Upper lobe of left lung (tissue), 6 donors: ENCODE measurements around the gene ENGASE. TPM values are rescaled to one million over a fixed set of nuclear protein-coding genes. Genes with fewer than 3 reads are reported as not detected.

ENCODE experiments used
- ATAC-seq, 2 donors: fragments of 200-7000 bp; cut with Tn5 transposase; one replicate each; pipeline ENCODE4 v1.9.1; 2022; ENCODE audit warnings: mild to moderate bottlenecking in 2 of 2, moderate library complexity in 2 of 2; ENCODE audit not compliant: low FRiP score in 2 of 2
- DNase-seq, 2 donors: peaks; one replicate each; pipeline ENCODE4 v3.0.0-alpha.2; 2019 to 2020
- H3K27ac ChIP-seq, 4 donors: fragments of 200-600 bp; sonication (generic); one replicate each; pipeline ENCODE4 v1.5.1; 2016 to 2019
- H3K27me3 ChIP-seq, 4 donors: fragments of 200-600 bp; sonication (generic); one replicate each; pipeline ENCODE4 v1.5.1; 2017 to 2019
- H3K36me3 ChIP-seq, 4 donors: fragments of 200-600 bp; sonication (generic); one replicate each; pipeline ENCODE4 v1.5.1; 2016 to 2019
- H3K4me1 ChIP-seq, 4 donors: fragments of 200-600 bp; sonication (generic); one replicate each; pipeline ENCODE4 v1.5.1; 2018 to 2019
- H3K4me3 ChIP-seq, 4 donors: fragments of 200-600 bp; sonication (generic); one replicate each; pipeline ENCODE4 v1.5.1; 2017 to 2019; ENCODE audit warnings: mild to moderate bottlenecking in 2 of 4, moderate library complexity in 1 of 4
- H3K9me3 ChIP-seq, 4 donors: fragments of 200-600 bp; sonication (generic); one replicate each; pipeline ENCODE4 v1.5.1; 2018 to 2019
- EP300 ChIP-seq, 4 donors: sonication (generic); formaldehyde crosslinking; IDR thresholded peaks; one replicate each; pipeline ENCODE4 v1.5.1; 2017; ENCODE audit warnings: antibody characterized with exemption in 4 of 4, control low read depth in 2 of 4
- POLR2A ChIP-seq, 4 donors: fragments of 450-650 bp; IDR thresholded peaks; one replicate each; pipeline ENCODE4 v1.5.1; 2016 to 2017; ENCODE audit warnings: antibody characterized with exemption in 4 of 4, mild to moderate bottlenecking in 2 of 4
- POLR2AphosphoS5 ChIP-seq, 2 donors: sonication (generic); formaldehyde crosslinking; IDR thresholded peaks; one replicate each; pipeline ENCODE4 v1.5.1; 2017; ENCODE audit warnings: antibody characterized with exemption in 2 of 2
- WGBS, 2 donors: methylation state at CpG; one replicate each; pipeline ENCODE4 v1.1.5; 2017 to 2018; 5-methylcytosine and 5-hydroxymethylcytosine counted together
- total RNA-seq, 6 donors: library from RNA; depleted of rRNA in 4 of 6; stranded (reverse); fragments of >200 nt in 4 of 6; gene quantifications; one replicate each; pipeline versions ENCODE4 v1.1.0 to v1.2.1, GENCODE V29; 2016 to 2021
- TF ChIP-seq, protein P1 (sequence below), 6 experiments: fragments of 450-650 bp in 4 of 6; fragments of 200-600 bp in 2 of 6; sonication (generic) in 2 of 6; IDR thresholded peaks; one replicate each; pipeline ENCODE4 v1.5.1; 2016 to 2019; ENCODE audit warnings: antibody characterized with exemption in 6 of 6
- donor health status: DM: no; HTN: no; CAD: no; lungs with moderate emphysema.
- donor health status: DM: no; HTN: yes; CAD: no; lungs with severe emphysema.

ENGASE gene
- total RNA-seq, 6 donors from 2014 or later = 17.2 to 320 (median 55.9) TPM

DNA sequence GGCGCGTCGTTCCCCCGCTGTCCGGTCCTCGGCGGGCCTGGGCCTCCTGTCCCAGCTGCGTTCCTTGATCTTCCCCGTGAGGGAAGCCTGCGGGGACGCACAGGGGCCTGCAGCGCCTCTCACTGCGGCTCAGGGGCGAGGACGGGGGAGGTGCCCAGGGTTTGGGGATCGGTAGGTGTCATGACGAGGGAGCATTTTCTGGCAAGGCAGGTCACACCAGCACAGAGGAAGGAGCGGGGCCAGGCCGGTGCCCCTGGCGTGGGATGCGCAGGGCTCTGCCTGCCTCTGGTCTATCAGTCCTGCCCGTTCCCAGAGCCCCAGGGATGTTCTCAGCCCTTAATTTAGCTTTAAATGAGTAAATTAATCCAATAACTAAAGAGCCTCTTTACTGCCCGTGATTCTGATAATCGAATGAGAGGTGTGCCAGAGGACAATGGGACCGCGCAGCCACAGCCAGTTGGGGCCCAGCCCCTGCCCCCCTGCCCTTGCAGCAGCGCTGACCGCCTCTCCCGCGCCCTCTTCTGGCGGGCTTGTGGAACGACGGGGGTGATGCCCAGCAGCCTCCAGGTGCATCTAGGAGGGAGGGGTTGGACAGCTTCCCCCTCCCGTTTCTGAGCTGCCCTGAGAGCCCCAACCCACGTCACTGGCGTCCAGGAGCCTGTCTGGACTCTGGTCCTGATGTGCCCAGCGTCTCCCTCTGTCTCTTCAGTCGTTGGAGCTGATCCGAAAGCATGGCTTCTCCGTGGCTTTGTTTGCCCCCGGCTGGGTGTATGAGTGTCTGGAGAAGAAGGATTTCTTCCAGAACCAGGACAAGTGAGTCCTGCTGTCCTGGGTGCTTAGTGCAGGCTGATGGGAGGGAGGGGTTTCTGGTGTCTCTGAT, 7.9 kb downstream of the ENGASE start:
- H3K9me3 ChIP-seq = no peaks in the 10 kb centered on the region
- ATAC-seq (peak; percentile 36 to 46), DNase-seq (peak; percentile 37 to 90)
- no peak overlapping the region for H3K27ac ChIP-seq
- TF ChIP-seq, protein P1, sequence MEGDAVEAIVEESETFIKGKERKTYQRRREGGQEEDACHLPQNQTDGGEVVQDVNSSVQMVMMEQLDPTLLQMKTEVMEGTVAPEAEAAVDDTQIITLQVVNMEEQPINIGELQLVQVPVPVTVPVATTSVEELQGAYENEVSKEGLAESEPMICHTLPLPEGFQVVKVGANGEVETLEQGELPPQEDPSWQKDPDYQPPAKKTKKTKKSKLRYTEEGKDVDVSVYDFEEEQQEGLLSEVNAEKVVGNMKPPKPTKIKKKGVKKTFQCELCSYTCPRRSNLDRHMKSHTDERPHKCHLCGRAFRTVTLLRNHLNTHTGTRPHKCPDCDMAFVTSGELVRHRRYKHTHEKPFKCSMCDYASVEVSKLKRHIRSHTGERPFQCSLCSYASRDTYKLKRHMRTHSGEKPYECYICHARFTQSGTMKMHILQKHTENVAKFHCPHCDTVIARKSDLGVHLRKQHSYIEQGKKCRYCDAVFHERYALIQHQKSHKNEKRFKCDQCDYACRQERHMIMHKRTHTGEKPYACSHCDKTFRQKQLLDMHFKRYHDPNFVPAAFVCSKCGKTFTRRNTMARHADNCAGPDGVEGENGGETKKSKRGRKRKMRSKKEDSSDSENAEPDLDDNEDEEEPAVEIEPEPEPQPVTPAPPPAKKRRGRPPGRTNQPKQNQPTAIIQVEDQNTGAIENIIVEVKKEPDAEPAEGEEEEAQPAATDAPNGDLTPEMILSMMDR (IDR thresholded peaks at IDR 0.05) = peak; percentile 68 to 82 (median 76)
- TF ChIP-seq POLR2AphosphoS5 (IDR thresholded peaks at IDR 0.05) = no peak
- peaks cover 29 to 92% (median 80%) of the 10 kb centered on the region in 4 donors for H3K36me3 ChIP-seq
- H3K27me3 ChIP-seq = no peaks in the 10 kb centered on the region
- H3K4me1 ChIP-seq = peaks cover 0 to 7% (median 3%) of the 10 kb centered on the region in 4 donors
- H3K4me3 ChIP-seq = no peak overlapping the region
- WGBS, 2 donors = 66 to 71% methylated on average over 35 to 40 of the region's 41 CpGs

DNA sequence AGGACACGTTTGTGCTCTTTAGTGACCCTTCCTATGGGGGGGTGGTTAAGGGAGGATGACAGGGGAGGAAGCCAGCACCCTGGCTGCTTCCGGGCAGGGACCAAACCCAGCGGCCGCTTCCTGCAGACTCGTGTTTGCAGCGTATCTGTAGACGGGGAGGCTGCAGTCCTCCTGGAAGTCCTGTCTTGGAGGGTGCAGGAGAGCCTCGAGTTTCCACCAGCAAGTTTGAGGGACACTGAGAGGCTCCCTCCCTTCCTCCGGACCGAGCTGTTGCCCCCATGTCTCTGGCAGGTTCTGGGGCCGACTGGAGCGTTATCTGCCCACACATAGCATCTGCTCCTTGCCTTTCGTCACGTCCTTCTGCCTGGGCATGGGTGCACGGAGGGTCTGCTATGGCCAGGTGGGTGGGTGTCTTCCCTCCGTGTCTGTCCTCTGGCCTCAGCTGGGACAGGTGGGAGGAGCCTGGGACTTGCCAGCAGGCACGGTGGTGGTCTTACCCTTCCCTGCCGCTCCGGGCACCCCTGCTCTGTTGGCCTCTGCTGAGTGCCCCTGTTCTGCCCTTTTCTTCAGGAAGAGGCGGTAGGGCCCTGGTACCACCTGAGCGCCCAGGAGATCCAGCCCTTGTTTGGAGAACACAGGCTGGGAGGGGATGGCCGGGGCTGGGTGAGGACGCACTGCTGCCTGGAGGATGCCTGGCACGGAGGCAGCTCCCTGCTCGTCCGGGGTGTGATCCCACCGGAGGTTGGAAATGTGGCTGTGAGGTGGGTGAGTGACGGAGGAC, 8.8 kb downstream of the ENGASE start:
- 83 to 92% methylated on average over 11 to 28 of the region's 28 CpGs for WGBS, 2 donors
- peaks cover 29 to 84% (median 74%) of the 10 kb centered on the region in 4 donors for H3K36me3 ChIP-seq

DNA sequence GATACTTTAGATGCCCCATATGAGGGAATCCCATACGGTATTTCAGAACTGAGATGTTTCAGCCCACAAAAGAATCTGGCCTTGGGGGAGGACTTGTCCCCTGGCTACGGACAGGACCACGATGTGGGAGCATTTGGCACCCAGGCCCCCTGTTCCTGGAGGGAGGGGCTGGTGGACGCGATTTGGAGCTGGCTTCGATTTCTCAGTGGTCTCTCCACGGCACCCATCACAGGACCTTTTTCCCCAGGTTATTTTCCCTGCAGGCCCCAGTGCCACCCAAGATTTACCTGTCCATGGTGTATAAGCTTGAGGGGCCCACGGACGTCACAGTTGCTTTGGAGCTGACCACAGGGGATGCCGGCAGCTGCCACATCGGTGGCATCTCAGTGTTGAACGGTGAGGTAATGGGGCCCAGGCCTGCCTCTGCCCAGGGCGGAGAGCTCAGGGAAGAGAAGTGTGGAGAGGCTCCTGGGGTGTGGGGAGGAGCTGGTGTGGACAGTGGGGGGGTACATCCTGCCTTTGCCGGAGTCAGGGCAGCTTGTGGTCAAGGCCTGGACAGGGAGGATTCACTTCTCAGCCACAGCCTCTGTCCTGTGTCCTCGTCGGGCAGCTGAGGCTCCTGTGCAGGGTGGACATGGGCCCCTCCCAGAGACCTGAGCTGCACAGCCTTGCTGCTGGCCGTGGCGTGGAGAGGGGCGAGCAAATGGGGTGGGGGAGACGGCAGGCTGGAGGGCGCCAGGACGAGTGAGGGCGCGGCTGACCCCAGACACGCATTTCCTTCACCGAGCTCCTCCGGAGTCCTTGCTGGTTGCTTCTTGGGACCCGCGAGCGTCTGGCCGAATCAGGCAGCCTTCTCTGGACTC, 9.9 kb downstream of the ENGASE start:
- ATAC-seq = no peak
- DNase-seq = peak in 1 of 2 donors; percentile 69
- H3K36me3 ChIP-seq = peaks cover 23 to 72% (median 63%) of the 10 kb centered on the region in 4 donors
- no peaks in the 10 kb centered on the region for H3K27me3 ChIP-seq
- TF ChIP-seq POLR2AphosphoS5 (IDR thresholded peaks at IDR 0.05) (no peak), POLR2A (IDR thresholded peaks at IDR 0.05) (no peak), EP300 (IDR thresholded peaks at IDR 0.05) (no peak)
- TF ChIP-seq, protein P1 (IDR thresholded peaks at IDR 0.05) = no peak
- H3K27ac ChIP-seq = no peak overlapping the region
- H3K9me3 ChIP-seq = no peaks in the 10 kb centered on the region
- 91 to 95% methylated on average over 24 to 31 of the region's 31 CpGs for WGBS, 2 donors
- no peak overlapping the region for H3K4me3 ChIP-seq
- peaks cover 0 to 7% (median 3%) of the 10 kb centered on the region in 4 donors for H3K4me1 ChIP-seq

More for the DNA sequence above, 8.8 kb downstream of the ENGASE start:
- Histone ChIP-seq H3K27ac (no peak overlapping the region), H3K4me1 (peaks cover 0 to 7% (median 3%) of the 10 kb centered on the region in 4 donors), H3K4me3 (no peak overlapping the region), H3K27me3 (no peaks in the 10 kb centered on the region), H3K9me3 (no peaks in the 10 kb centered on the region)
- DNase-seq (peak in 1 of 2 donors; percentile 56), ATAC-seq (no peak)
- TF ChIP-seq EP300 (IDR thresholded peaks at IDR 0.05) (no peak), POLR2A (IDR thresholded peaks at IDR 0.05) (no peak), POLR2AphosphoS5 (IDR thresholded peaks at IDR 0.05) (no peak)
- TF ChIP-seq, protein P1 (IDR thresholded peaks at IDR 0.05) = no peak

DNA sequence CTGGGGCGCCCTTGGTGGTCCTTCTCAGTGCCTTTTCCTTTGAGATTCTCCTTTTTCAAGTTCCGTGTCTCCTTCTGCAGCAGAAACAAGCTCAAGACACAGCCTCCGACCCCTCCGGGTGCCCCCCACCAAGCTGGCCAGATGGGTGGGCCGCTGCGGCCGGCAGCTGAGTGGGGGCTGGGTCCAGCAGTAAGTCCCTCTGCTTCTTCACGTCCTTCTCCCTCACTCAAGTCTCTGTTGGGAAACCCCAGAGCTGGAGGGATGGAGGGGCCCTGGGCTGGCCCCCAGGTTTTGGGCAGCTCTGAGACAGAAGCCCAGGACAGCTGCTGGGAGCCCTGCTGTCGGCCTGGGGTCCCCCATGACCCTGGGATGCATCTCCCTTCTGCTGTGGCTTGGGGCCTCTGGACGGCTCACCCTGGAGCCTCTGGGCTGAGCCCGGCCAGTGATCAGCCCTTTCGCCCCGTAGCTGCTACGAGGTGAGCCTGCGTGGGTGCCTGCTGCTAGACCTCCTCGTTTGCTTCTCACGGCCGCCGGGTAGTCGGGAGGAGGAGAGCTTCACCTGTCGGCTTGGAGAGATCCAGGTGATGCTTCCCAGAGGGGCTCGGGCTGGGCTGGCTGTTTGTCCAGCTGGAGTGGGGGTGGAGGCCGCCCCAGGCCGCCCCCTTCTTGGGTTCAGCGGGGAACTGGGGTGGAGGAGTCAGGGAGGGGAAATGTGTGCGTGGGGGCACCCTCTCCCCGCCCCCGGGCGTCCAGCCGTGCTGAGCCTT, 10.7 kb downstream of the ENGASE start:
- Histone ChIP-seq H3K36me3 (peaks cover 16 to 64% (median 54%) of the 10 kb centered on the region in 4 donors), H3K4me3 (no peak overlapping the region), H3K27ac (no peak overlapping the region), H3K9me3 (no peaks in the 10 kb centered on the region), H3K4me1 (peaks cover 0 to 7% (median 4%) of the 10 kb centered on the region in 4 donors), H3K27me3 (no peaks in the 10 kb centered on the region)
- 87 to 91% methylated on average over 17 to 29 of the region's 30 CpGs for WGBS, 2 donors
- TF ChIP-seq EP300 (IDR thresholded peaks at IDR 0.05) (no peak), POLR2AphosphoS5 (IDR thresholded peaks at IDR 0.05) (no peak), POLR2A (IDR thresholded peaks at IDR 0.05) (no peak)
- TF ChIP-seq, protein P1 (IDR thresholded peaks at IDR 0.05) = no peak
- no peak for ATAC-seq
- peak in 1 of 2 donors; percentile 83 for DNase-seq
